Measurements from ENCODE around the gene ACSM2A.
"Not testable (repeated sequence)": the region's sequence is repeated elsewhere in the genome, so short reads cannot be mapped to it uniquely, and the experiment has no call there.

The ACSM2A gene

GRCh38 chr16:20468954-20469353 is 17.6 kb downstream of the ACSM2A start:
- not testable (repeated sequence) for H3K79me1 ChIP-seq (ENCODE audit: low read depth, low read length); H3K18ac ChIP-seq (ENCODE audit: low read length); H3K4me3 ChIP-seq (ENCODE audit: low read length in 2 of 2); H3K4ac ChIP-seq (ENCODE audit: low read length); H2AFZ ChIP-seq (ENCODE audit: low read length); H3K9me3 ChIP-seq (replicated peaks in 1 of 2; ENCODE audit: control insufficient read depth in 2 of 2, insufficient read depth in 1 of 2, low read depth in 1 of 2, low read length in 2 of 2); H4K91ac ChIP-seq (ENCODE audit: low read depth, low read length, poor library complexity); H3K27me3 ChIP-seq (ENCODE audit: control insufficient read depth in 3 of 3, insufficient read depth in 3 of 3, low read depth in 1 of 3, low read length in 3 of 3); H3K23ac ChIP-seq (ENCODE audit: low read depth, low read length, poor library complexity); H2AK5ac ChIP-seq (ENCODE audit: low read depth, low read length); H3K27ac ChIP-seq (replicated peaks; ENCODE audit: low read length); H3K9ac ChIP-seq (ENCODE audit: low read depth, low read length, poor library complexity); H2BK5ac ChIP-seq (ENCODE audit: low read length); H2BK12ac ChIP-seq (ENCODE audit: low read length); DNase-seq (ENCODE audit: low spot score); H4K8ac ChIP-seq (ENCODE audit: low read depth, low read length); H3K4me2 ChIP-seq (ENCODE audit: insufficient read depth, low read length, poor library complexity, severe bottlenecking); H2BK120ac ChIP-seq (ENCODE audit: low read depth, low read length); H3K36me3 ChIP-seq (replicated peaks in 1 of 2; ENCODE audit: control insufficient read depth in 2 of 2, insufficient read depth in 2 of 2, low read length in 2 of 2); H3K4me1 ChIP-seq (ENCODE audit: control insufficient read depth in 2 of 2, insufficient read depth in 1 of 2, low read depth in 1 of 2, low read length in 2 of 2); H3K14ac ChIP-seq (ENCODE audit: low read length); H2BK15ac ChIP-seq (ENCODE audit: low read length)

GRCh38 chr16:20469930-20470329 is 18.6 kb downstream of the ACSM2A start:
- not testable (repeated sequence) for H2BK12ac ChIP-seq (ENCODE audit: low read length); H3K27me3 ChIP-seq (ENCODE audit: control insufficient read depth in 3 of 3, insufficient read depth in 3 of 3, low read depth in 1 of 3, low read length in 3 of 3); H3K23ac ChIP-seq (ENCODE audit: low read depth, low read length, poor library complexity); H3K4me1 ChIP-seq (ENCODE audit: control insufficient read depth in 2 of 2, insufficient read depth in 1 of 2, low read depth in 1 of 2, low read length in 2 of 2); H3K9ac ChIP-seq (ENCODE audit: low read depth, low read length, poor library complexity); H2BK5ac ChIP-seq (ENCODE audit: low read length); H2BK15ac ChIP-seq (ENCODE audit: low read length); H3K79me1 ChIP-seq (ENCODE audit: low read depth, low read length); H3K4me3 ChIP-seq (ENCODE audit: low read length in 2 of 2); H3K27ac ChIP-seq (replicated peaks; ENCODE audit: low read length); H4K91ac ChIP-seq (ENCODE audit: low read depth, low read length, poor library complexity); H3K36me3 ChIP-seq (replicated peaks in 1 of 2; ENCODE audit: control insufficient read depth in 2 of 2, insufficient read depth in 2 of 2, low read length in 2 of 2); H2AK5ac ChIP-seq (ENCODE audit: low read depth, low read length); H4K8ac ChIP-seq (ENCODE audit: low read depth, low read length); H3K4me2 ChIP-seq (ENCODE audit: insufficient read depth, low read length, poor library complexity, severe bottlenecking); DNase-seq (ENCODE audit: low spot score); H3K4ac ChIP-seq (ENCODE audit: low read length); H3K14ac ChIP-seq (ENCODE audit: low read length); H3K9me3 ChIP-seq (replicated peaks in 1 of 2; ENCODE audit: control insufficient read depth in 2 of 2, insufficient read depth in 1 of 2, low read depth in 1 of 2, low read length in 2 of 2); H2AFZ ChIP-seq (ENCODE audit: low read length); H2BK120ac ChIP-seq (ENCODE audit: low read depth, low read length); H3K18ac ChIP-seq (ENCODE audit: low read length)
- no CpG with 5 or more reads among the region's 2 CpGs for WGBS, 2 donors (ENCODE audit: extremely low coverage in 2 of 2, insufficient read length in 2 of 2, insufficient replicate concordance in 1 of 2)

GRCh38 chr16:20470732-20471131 is 19.4 kb downstream of the ACSM2A start:
- H3K36me3 ChIP-seq (replicated peaks in 1 of 2; ENCODE audit: control insufficient read depth in 2 of 2, insufficient read depth in 2 of 2, low read length in 2 of 2); H2BK15ac ChIP-seq (ENCODE audit: low read length); H4K91ac ChIP-seq (ENCODE audit: low read depth, low read length, poor library complexity); DNase-seq (ENCODE audit: low spot score); H3K9ac ChIP-seq (ENCODE audit: low read depth, low read length, poor library complexity); H3K23ac ChIP-seq (ENCODE audit: low read depth, low read length, poor library complexity); H2BK5ac ChIP-seq (ENCODE audit: low read length); H2BK120ac ChIP-seq (ENCODE audit: low read depth, low read length); H3K27me3 ChIP-seq (ENCODE audit: control insufficient read depth in 3 of 3, insufficient read depth in 3 of 3, low read depth in 1 of 3, low read length in 3 of 3); H3K9me3 ChIP-seq (replicated peaks in 1 of 2; ENCODE audit: control insufficient read depth in 2 of 2, insufficient read depth in 1 of 2, low read depth in 1 of 2, low read length in 2 of 2); H3K18ac ChIP-seq (ENCODE audit: low read length); H3K4me3 ChIP-seq (ENCODE audit: low read length in 2 of 2); H4K8ac ChIP-seq (ENCODE audit: low read depth, low read length); H3K4ac ChIP-seq (ENCODE audit: low read length); H2BK12ac ChIP-seq (ENCODE audit: low read length); H3K4me2 ChIP-seq (ENCODE audit: insufficient read depth, low read length, poor library complexity, severe bottlenecking); H2AFZ ChIP-seq (ENCODE audit: low read length); H3K14ac ChIP-seq (ENCODE audit: low read length); H3K4me1 ChIP-seq (ENCODE audit: control insufficient read depth in 2 of 2, insufficient read depth in 1 of 2, low read depth in 1 of 2, low read length in 2 of 2); H3K79me1 ChIP-seq (ENCODE audit: low read depth, low read length); H3K27ac ChIP-seq (replicated peaks; ENCODE audit: low read length); H2AK5ac ChIP-seq (ENCODE audit: low read depth, low read length): not testable (repeated sequence)
- no CpG with 5 or more reads among the region's 1 CpG for WGBS, 2 donors (ENCODE audit: extremely low coverage in 2 of 2, insufficient read length in 2 of 2, insufficient replicate concordance in 1 of 2)

- H3K9me3 ChIP-seq (replicated peaks in 1 of 2; ENCODE audit: control insufficient read depth in 2 of 2, insufficient read depth in 1 of 2, low read depth in 1 of 2, low read length in 2 of 2); H3K14ac ChIP-seq (ENCODE audit: low read length); H2AK5ac ChIP-seq (ENCODE audit: low read depth, low read length); H3K4me1 ChIP-seq (ENCODE audit: control insufficient read depth in 2 of 2, insufficient read depth in 1 of 2, low read depth in 1 of 2, low read length in 2 of 2); H3K9ac ChIP-seq (ENCODE audit: low read depth, low read length, poor library complexity); H3K27ac ChIP-seq (replicated peaks; ENCODE audit: low read length); H4K8ac ChIP-seq (ENCODE audit: low read depth, low read length); H2BK12ac ChIP-seq (ENCODE audit: low read length); H3K4me2 ChIP-seq (ENCODE audit: insufficient read depth, low read length, poor library complexity, severe bottlenecking); H3K18ac ChIP-seq (ENCODE audit: low read length); H3K4ac ChIP-seq (ENCODE audit: low read length); H3K36me3 ChIP-seq (replicated peaks in 1 of 2; ENCODE audit: control insufficient read depth in 2 of 2, insufficient read depth in 2 of 2, low read length in 2 of 2); H3K23ac ChIP-seq (ENCODE audit: low read depth, low read length, poor library complexity); H3K79me1 ChIP-seq (ENCODE audit: low read depth, low read length); H2BK15ac ChIP-seq (ENCODE audit: low read length); H2BK5ac ChIP-seq (ENCODE audit: low read length); H2AFZ ChIP-seq (ENCODE audit: low read length); H4K91ac ChIP-seq (ENCODE audit: low read depth, low read length, poor library complexity); H2BK120ac ChIP-seq (ENCODE audit: low read depth, low read length); H3K27me3 ChIP-seq (ENCODE audit: control insufficient read depth in 3 of 3, insufficient read depth in 3 of 3, low read depth in 1 of 3, low read length in 3 of 3); DNase-seq (ENCODE audit: low spot score); H3K4me3 ChIP-seq (ENCODE audit: low read length in 2 of 2): not testable (repeated sequence)
- no CpG with 5 or more reads among the region's 2 CpGs for WGBS, 2 donors (ENCODE audit: extremely low coverage in 2 of 2, insufficient read length in 2 of 2, insufficient replicate concordance in 1 of 2)
Observed at GRCh38 chr16:20477188-20477744, 25.9 kb downstream of the ACSM2A start.
